K562 (cell line): ENCODE measurements around the gene PAIP1. TPM values are rescaled to one million over a fixed set of nuclear protein-coding genes. Genes with fewer than 3 reads are reported as not detected.
"Not testable (repeated sequence)": the region's sequence is repeated elsewhere in the genome, so short reads cannot be mapped to it uniquely, and the experiment has no call there.

Experiments
- ATAC-seq: fragments of 200-7000 bp; cut with Tn5 transposase; 3 replicates; pipeline ENCODE4 v1.9.1; 2020; ENCODE audit warnings: moderate library complexity
- BruUV-seq: library from RNA; stranded (reverse); fragments of 400-500 nt; replicated peaks from 2 replicates; lab custom pipeline; 2021; lab: Mats Ljungman, UMichigan
- CTCF ChIA-PET: fragments of 300-600 bp; formaldehyde crosslinking; extraction: SDS; loops from one replicate; lab custom pipeline; 2021; ENCODE audit warnings: low intra/inter-chr PET ratio; lab: Yijun Ruan, JAX
- POLR2A ChIA-PET: fragments of 300-600, 350-650 bp; sonication (Branson Sonifier 250); formaldehyde crosslinking; extraction: SDS; loops from one replicate; lab custom pipeline; 2021; ENCODE audit warnings: antibody characterized with exemption, inconsistent platforms; lab: Yijun Ruan, JAX
- DNase-seq, 4 experiments: peaks; one replicate each; pipeline versions ENCODE4 v3.0.0 to v3.0.0-alpha.2; 2011 to 2018; ENCODE audit warnings: low spot score in 3 of 4, mixed read lengths in 3 of 4; ENCODE audit errors: extremely low read depth in 1 of 4
- FAIRE-seq: peaks from 2 replicates; lab custom pipeline; 2011; peaks lifted over from hg19 to GRCh38; lab: Jason Lieb, UNC
- H2AFZ ChIP-seq: 2 replicates; pipeline ENCODE4 v1.6.0; 2011; ENCODE audit warnings: low read depth, low read length, control low read depth, inconsistent platforms
- H3K27ac ChIP-seq: fragments of 200-600 bp; 3 replicates; pipeline ENCODE4 v1.8.0; 2011; ENCODE audit warnings: low read depth, mild to moderate bottlenecking, control low read depth, inconsistent platforms, low read length, moderate library complexity, mixed read lengths; ENCODE audit errors: extremely low read depth
- H3K27me3 ChIP-seq, 2 experiments: fragments of 300-600 bp in 1 of 2; 2 replicates in 1 of 2; 3 replicates in 1 of 2; pipeline versions ENCODE4 v1.6.0 to v1.8.0; 2011; ENCODE audit warnings: inconsistent platforms in 2 of 2, low read length in 2 of 2, mild to moderate bottlenecking in 1 of 2, mixed read lengths in 1 of 2, moderate library complexity in 1 of 2; ENCODE audit not compliant: control insufficient read depth in 2 of 2, insufficient read depth in 2 of 2
- H3K36me3 ChIP-seq: fragments of 300-600 bp; 3 replicates; pipeline ENCODE4 v1.8.0; 2011; ENCODE audit warnings: mild to moderate bottlenecking, low read length, inconsistent platforms; ENCODE audit not compliant: control insufficient read depth, insufficient read depth
- H3K4me1 ChIP-seq, 2 experiments: fragments of 200-600 bp in 1 of 2; replicated peaks in 1 of 2; 2 replicates in 1 of 2; 3 replicates in 1 of 2; pipeline versions ENCODE4 v1.5.1 to v1.8.0; 2011; ENCODE audit warnings: inconsistent platforms in 2 of 2, low read length in 2 of 2, mild to moderate bottlenecking in 1 of 2, mixed read lengths in 1 of 2, moderate library complexity in 1 of 2; ENCODE audit not compliant: control insufficient read depth in 2 of 2, insufficient read depth in 2 of 2
- H3K4me2 ChIP-seq: 2 replicates; pipeline ENCODE4 v1.6.1; 2011; ENCODE audit warnings: low read length, control low read depth, inconsistent platforms, mixed read lengths; ENCODE audit not compliant: insufficient read depth
- H3K4me3 ChIP-seq: fragments of 200-600 bp; sonication (generic), shearing (Covaris generic); 2 replicates; pipeline ENCODE4 v1.5.1; 2016; ENCODE audit warnings: control low read depth, inconsistent platforms
- H3K79me2 ChIP-seq: fragments of 200-600 bp; 3 replicates; pipeline ENCODE4 v1.8.0; 2011; ENCODE audit warnings: low read length, inconsistent platforms; ENCODE audit not compliant: control insufficient read depth, insufficient read depth
- H3K9ac ChIP-seq, 2 experiments: 2 replicates each; pipeline versions ENCODE4 v1.6.0 to v1.6.1; 2011; ENCODE audit warnings: low read depth in 2 of 2, low read length in 2 of 2, control low read depth in 1 of 2, inconsistent platforms in 1 of 2, mild to moderate bottlenecking in 1 of 2, mixed read lengths in 1 of 2; ENCODE audit not compliant: insufficient read depth in 1 of 2
- H3K9me1 ChIP-seq: one replicate; pipeline ENCODE4 v1.6.0; 2011; ENCODE audit warnings: inconsistent platforms, mild to moderate bottlenecking, low read length, moderate library complexity; ENCODE audit not compliant: control insufficient read depth, insufficient read depth
- H3K9me3 ChIP-seq: replicated peaks from 2 replicates; pipeline ENCODE4 v1.5.1; 2011; ENCODE audit warnings: low read depth, low read length, inconsistent platforms; ENCODE audit not compliant: control insufficient read depth, insufficient read depth
- H4K20me1 ChIP-seq: replicated peaks from 2 replicates; pipeline ENCODE4 v1.6.1; 2011; ENCODE audit warnings: low read length, inconsistent platforms, mixed read lengths; ENCODE audit not compliant: control insufficient read depth, insufficient read depth
- DEAF1 ChIP-seq: fragments of 450-650 bp; formaldehyde crosslinking; IDR thresholded peaks from 2 replicates; pipeline ENCODE4 v1.4.0; 2020; ENCODE audit warnings: mild to moderate bottlenecking, moderate library complexity
- WGBS: fragments of 100-300 bp; shearing (Covaris generic); methylation state at CpG from one replicate; pipeline ENCODE4 v1.1.6; 2016; ENCODE audit warnings: low coverage, mixed read lengths; ENCODE audit not compliant: insufficient coverage; ENCODE audit errors: missing lambda C conversion rate; 5-methylcytosine and 5-hydroxymethylcytosine counted together
- in situ Hi-C: fragments of 300-500 bp; cut with MboI; formaldehyde crosslinking; loops from 4 replicates; pipeline ENCODE4 v1.15.0; 2018; ENCODE audit warnings: inconsistent platforms, mixed read lengths
- intact Hi-C: fragments of 100-400 bp; cut with micrococcal nuclease; formaldehyde crosslinking; loops from 2 replicates; pipeline ENCODE4 v1.14.2; 2022
- polyA plus RNA-seq, 8 experiments: library from polyadenylated mRNA; depleted of rRNA in 4 of 8; stranded (reverse) in 5 of 8; unstranded in 3 of 8; fragments of >200 nt; fragmentation: Nextera tagmentation in 2 of 8; fragmentation: Illumina TruSeq in 1 of 8; extraction: Ambion mirVana in 2 of 8; extraction: Trizol in 1 of 8; gene quantifications; 2 replicates each; pipeline versions ENCODE4 v1.2.1 to v1.2.3, GENCODE V29; 2011 to 2014; ENCODE audit warnings: inconsistent platforms in 1 of 8, missing spikeins in 1 of 8
- total RNA-seq, 7 experiments: library from RNA; depleted of rRNA in 6 of 7; stranded (reverse); fragments of >200 nt in 6 of 7; fragmentation: Illumina TruSeq in 2 of 7; extraction: Trizol in 2 of 7; gene quantifications; 2 replicates each; pipeline versions ENCODE4 v1.2.1 to v1.2.3, GENCODE V29; 2011 to 2021; ENCODE audit warnings: low replicate concordance in 1 of 7
- TF ChIP-seq, protein P1 (sequence below): sonication (generic); formaldehyde crosslinking; IDR thresholded peaks from 2 replicates; pipeline ENCODE4 v1.8.1; 2023; ENCODE audit warnings: mild to moderate bottlenecking, missing genetic modification reagents

PAIP1 gene
- total and polyA plus RNA-seq, 9 of the 15 experiments (the other 6 are each of a cell fraction or from before 2014, with no cell fraction given), result 51.7 to 181 (median 102) TPM

DNA sequence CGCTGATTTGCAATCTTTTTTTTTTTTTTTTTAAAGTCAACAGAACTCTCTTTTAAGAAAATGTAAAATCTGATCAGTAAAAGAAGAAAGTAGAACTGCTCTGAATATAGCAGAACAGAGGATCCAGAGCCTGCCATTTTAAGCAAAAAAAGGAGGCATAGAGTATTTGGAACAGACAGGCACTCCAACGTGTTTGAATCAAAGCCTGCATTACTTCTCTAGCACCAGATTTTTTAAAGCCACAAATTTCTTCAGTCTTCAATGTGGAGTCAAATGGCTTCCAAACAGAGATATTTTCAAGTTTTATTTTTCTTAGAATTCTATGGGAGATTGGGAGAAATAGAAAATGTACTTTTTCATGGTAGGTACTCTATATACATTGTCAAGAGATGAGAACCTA is 5.1 kb downstream of the PAIP1 start (continued):
- no peak for TF ChIP-seq DEAF1 (CRISPR knock-in tag)

DNA sequence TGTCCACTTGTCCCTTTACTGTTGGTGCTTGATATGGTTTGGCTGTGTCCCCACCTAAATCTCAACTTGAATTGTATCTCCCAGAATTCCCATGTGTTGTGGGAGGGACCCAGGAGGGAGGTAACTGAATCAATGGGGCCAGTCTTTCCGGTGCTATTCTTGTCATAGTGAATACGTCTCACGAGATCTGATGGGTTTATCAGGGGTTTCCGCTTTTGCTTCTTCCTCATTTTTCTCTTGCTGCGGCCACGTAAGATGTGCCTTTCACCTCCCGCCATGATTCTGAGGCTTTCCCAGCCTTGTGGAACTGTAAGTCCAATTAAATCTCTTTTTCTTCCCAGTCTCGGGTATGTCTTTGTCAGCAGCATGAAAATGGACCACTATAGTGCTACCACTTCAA is 7.6 kb downstream of the PAIP1 start:
- H3K4me1 ChIP-seq, H3K4me3 ChIP-seq, H3K27me3 ChIP-seq, ATAC-seq, H3K27ac ChIP-seq, H3K4me2 ChIP-seq, DNase-seq, CTCF ChIA-PET, H4K20me1 ChIP-seq, H3K9ac ChIP-seq, intact Hi-C loops, H3K9me1 ChIP-seq, BruUV-seq, POLR2A ChIA-PET, FAIRE-seq, in situ Hi-C loops, H3K9me3 ChIP-seq, H2AFZ ChIP-seq: not testable (repeated sequence)
- 90% methylated on average over 8 of the region's 8 CpGs for WGBS
- TF ChIP-seq, protein P1, sequence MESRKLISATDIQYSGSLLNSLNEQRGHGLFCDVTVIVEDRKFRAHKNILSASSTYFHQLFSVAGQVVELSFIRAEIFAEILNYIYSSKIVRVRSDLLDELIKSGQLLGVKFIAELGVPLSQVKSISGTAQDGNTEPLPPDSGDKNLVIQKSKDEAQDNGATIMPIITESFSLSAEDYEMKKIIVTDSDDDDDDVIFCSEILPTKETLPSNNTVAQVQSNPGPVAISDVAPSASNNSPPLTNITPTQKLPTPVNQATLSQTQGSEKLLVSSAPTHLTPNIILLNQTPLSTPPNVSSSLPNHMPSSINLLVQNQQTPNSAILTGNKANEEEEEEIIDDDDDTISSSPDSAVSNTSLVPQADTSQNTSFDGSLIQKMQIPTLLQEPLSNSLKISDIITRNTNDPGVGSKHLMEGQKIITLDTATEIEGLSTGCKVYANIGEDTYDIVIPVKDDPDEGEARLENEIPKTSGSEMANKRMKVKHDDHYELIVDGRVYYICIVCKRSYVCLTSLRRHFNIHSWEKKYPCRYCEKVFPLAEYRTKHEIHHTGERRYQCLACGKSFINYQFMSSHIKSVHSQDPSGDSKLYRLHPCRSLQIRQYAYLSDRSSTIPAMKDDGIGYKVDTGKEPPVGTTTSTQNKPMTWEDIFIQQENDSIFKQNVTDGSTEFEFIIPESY, result peak; percentile 14; the same call in 1 of the 2 replicates
- H3K36me3 ChIP-seq, result peaks cover 96% of the 10 kb centered on the region
- H3K79me2 ChIP-seq, result peaks cover 62% of the 10 kb centered on the region
